WTC11 (cell line): ENCODE results near the gene SNTB2. TPM values are rescaled to one million over a fixed set of nuclear protein-coding genes. Genes with fewer than 3 reads are reported as not detected.

ENCODE experiments used
- ATAC-seq: fragments of 200-7000 bp; cut with Tn5 transposase; 2 replicates; pipeline ENCODE4 v1.10.0; 2021; ENCODE audit warnings: mild to moderate bottlenecking, moderate library complexity
- CTCF ChIA-PET: fragments of 300-600 bp; sonication (Branson Sonifier 250); formaldehyde crosslinking; loops from one replicate; lab custom pipeline; 2021; ENCODE audit warnings: antibody characterized with exemption; lab: Charles Lee
- POLR2A ChIA-PET: fragments of 350-600 bp; sonication (Branson Sonifier 250); formaldehyde crosslinking; loops from one replicate; lab custom pipeline; 2021; ENCODE audit warnings: antibody characterized with exemption; lab: Charles Lee
- DNase-seq: peaks from one replicate; pipeline ENCODE4 v3.0.0; 2021; ENCODE audit warnings: low spot score
- H3K27ac Mint-ChIP-seq: 2 replicates; pipeline ENCODE4 v1.8.0; 2021; ENCODE audit warnings: mixed read lengths
- H3K27me3 Mint-ChIP-seq: 2 replicates; pipeline ENCODE4 v1.8.0; 2021; ENCODE audit warnings: low read depth, mild to moderate bottlenecking, moderate library complexity, mixed read lengths
- H3K36me3 Mint-ChIP-seq: 2 replicates; pipeline ENCODE4 v1.8.0; 2021; ENCODE audit warnings: mixed read lengths
- H3K4me1 Mint-ChIP-seq: 2 replicates; pipeline ENCODE4 v1.8.0; 2022; ENCODE audit warnings: mixed read lengths
- H3K4me3 Mint-ChIP-seq: 2 replicates; pipeline ENCODE4 v1.8.0; 2021; ENCODE audit warnings: mild to moderate bottlenecking, moderate library complexity, mixed read lengths
- H3K9me3 Mint-ChIP-seq: 2 replicates; pipeline ENCODE4 v1.8.0; 2021; ENCODE audit warnings: mixed read lengths
- ELF4 ChIP-seq: sonication (generic); formaldehyde crosslinking; IDR thresholded peaks from 2 replicates; pipeline ENCODE4 v1.8.1; 2022; ENCODE audit warnings: low read depth, mild to moderate bottlenecking, moderate library complexity, missing genetic modification reagents
- HMGA2 ChIP-seq: fragments of 250-450 bp; sonication (Bioruptor Pico); IDR thresholded peaks from 2 replicates; pipeline ENCODE4 v1.4.0; 2021; ENCODE audit warnings: mild to moderate bottlenecking, moderate library complexity
- HMGXB4 ChIP-seq: sonication (generic); formaldehyde crosslinking; IDR thresholded peaks from 2 replicates; pipeline ENCODE4 v1.8.1; 2023; ENCODE audit warnings: mild to moderate bottlenecking, moderate library complexity, missing genetic modification reagents
- NR2C2 ChIP-seq: sonication (generic); formaldehyde crosslinking; IDR thresholded peaks from 2 replicates; pipeline ENCODE4 v1.8.0; 2022; ENCODE audit warnings: mild to moderate bottlenecking, missing genetic modification reagents
- PREB ChIP-seq: sonication (generic); formaldehyde crosslinking; IDR thresholded peaks from 2 replicates; pipeline ENCODE4 v1.8.1; 2022; ENCODE audit warnings: mild to moderate bottlenecking, missing genetic modification reagents, moderate library complexity, borderline replicate concordance
- PRRX2 ChIP-seq: fragments of 250-450 bp; sonication (Bioruptor Pico); IDR thresholded peaks from 2 replicates; pipeline ENCODE4 v1.8.0; 2021; ENCODE audit warnings: mild to moderate bottlenecking
- SOX15 ChIP-seq: fragments of 250-450 bp; sonication (Bioruptor Pico); IDR thresholded peaks from 2 replicates; pipeline ENCODE4 v1.9.0; 2021; ENCODE audit warnings: mild to moderate bottlenecking
- ZBTB43 ChIP-seq: sonication (generic); formaldehyde crosslinking; IDR thresholded peaks from 2 replicates; pipeline ENCODE4 v1.8.1; 2023; ENCODE audit warnings: mild to moderate bottlenecking, missing genetic modification reagents
- ZMAT4 ChIP-seq: fragments of 250-450 bp; sonication (Bioruptor Pico); IDR thresholded peaks from 2 replicates; pipeline ENCODE4 v1.9.0; 2021; ENCODE audit warnings: mild to moderate bottlenecking
- ZNF317 ChIP-seq: sonication (generic); formaldehyde crosslinking; IDR thresholded peaks from 2 replicates; pipeline ENCODE4 v1.8.1; 2023; ENCODE audit warnings: low read depth, mild to moderate bottlenecking, moderate library complexity, missing genetic modification reagents, borderline replicate concordance
- ZNF416 ChIP-seq: fragments of 250-450 bp; sonication (Bioruptor Pico); IDR thresholded peaks from 2 replicates; pipeline ENCODE4 v1.9.0; 2021; ENCODE audit warnings: mild to moderate bottlenecking, inconsistent platforms
- ZNF425 ChIP-seq: fragments of 250-450 bp; sonication (Bioruptor Pico); conservative IDR thresholded peaks from 2 replicates; pipeline ENCODE4 v1.9.0; 2021; ENCODE audit warnings: mild to moderate bottlenecking
- ZNF532 ChIP-seq: fragments of 250-450 bp; sonication (Bioruptor Pico); IDR thresholded peaks from 2 replicates; pipeline ENCODE4 v1.9.0; 2021; ENCODE audit warnings: mild to moderate bottlenecking, borderline replicate concordance
- ZNF671 ChIP-seq: fragments of 250-450 bp; sonication (Bioruptor Pico); IDR thresholded peaks from 2 replicates; pipeline ENCODE4 v1.8.0; 2021; ENCODE audit warnings: mild to moderate bottlenecking
- total RNA-seq: library from RNA; stranded (reverse); gene quantifications from 3 replicates; pipeline ENCODE4 v1.2.3, GENCODE V29; 2021

SNTB2 gene
- total RNA-seq, 1 experiment from 2014 or later = 23.7 TPM

- TF ChIP-seq ELF4 (CRISPR knock-in tag) (no peak), ZNF317 (CRISPR knock-in tag) (no peak), HMGXB4 (no peak), ZBTB43 (CRISPR knock-in tag) (no peak)
Measured at GRCh38 chr16:69237296-69237695, 50.3 kb downstream of the SNTB2 start (continued).

- Mint-ChIP-seq H3K27ac (no peak overlapping the region), H3K4me1 (no peaks in the 10 kb centered on the region), H3K36me3 (no peaks in the 10 kb centered on the region), H3K9me3 (no peaks in the 10 kb centered on the region), H3K4me3 (no peak overlapping the region), H3K27me3 (no peaks in the 10 kb centered on the region)
- TF ChIP-seq ZNF425 (CRISPR knock-in tag) (no peak), ZNF317 (CRISPR knock-in tag) (no peak), ZNF416 (CRISPR knock-in tag) (no peak), ZNF671 (CRISPR knock-in tag) (no peak), PREB (CRISPR knock-in tag) (no peak), SOX15 (no peak)
- CTCF ChIA-PET = no interaction called here
- POLR2A ChIA-PET = no interaction called here
- no peak for ATAC-seq
- no peak for DNase-seq
Measured at GRCh38 chr16:69239851-69240250, 52.9 kb downstream of the SNTB2 start.

GRCh38 chr16:69240331-69240730, 53.4 kb downstream of the SNTB2 start:
- no peak overlapping the region for H3K4me3 Mint-ChIP-seq
- 0 out of 2 replicates have a peak, but pooled peaks cover under 1% of the 10 kb centered on the region for H3K36me3 Mint-ChIP-seq
- no peaks in the 10 kb centered on the region for H3K27me3 Mint-ChIP-seq
- H3K9me3 Mint-ChIP-seq = no peaks in the 10 kb centered on the region
- no peaks in the 10 kb centered on the region for H3K4me1 Mint-ChIP-seq
- ATAC-seq = no peak
- TF ChIP-seq HMGXB4 (no peak), PRRX2 (no peak), ZBTB43 (CRISPR knock-in tag) (no peak), ZNF532 (no peak), HMGA2 (no peak), ZNF416 (CRISPR knock-in tag) (no peak), ZMAT4 (CRISPR knock-in tag) (no peak), NR2C2 (CRISPR knock-in tag) (no peak), ELF4 (CRISPR knock-in tag) (no peak)
- TF ChIP-seq, all 79 proteins: peak for 0
- no peak overlapping the region; the same call in 1 of the 2 replicates for H3K27ac Mint-ChIP-seq
- ChIA-PET POLR2A (no interaction called here), CTCF (no interaction called here)
- no peak for DNase-seq
